A549 (cell line): ENCODE measurements around the gene TREH.

Source experiments
- MAFK ChIP-seq: fragments of 450-650 bp; IDR thresholded peaks from 2 replicates; pipeline ENCODE4 v1.6.1; 2014; ENCODE audit not compliant: partially characterized antibody
- TF ChIP-seq, protein P1 (sequence below): fragments of >200 bp; sonication (Bioruptor Twin); formaldehyde crosslinking; IDR thresholded peaks from 3 replicates; pipeline ENCODE4 v1.5.1; 2016

DNA sequence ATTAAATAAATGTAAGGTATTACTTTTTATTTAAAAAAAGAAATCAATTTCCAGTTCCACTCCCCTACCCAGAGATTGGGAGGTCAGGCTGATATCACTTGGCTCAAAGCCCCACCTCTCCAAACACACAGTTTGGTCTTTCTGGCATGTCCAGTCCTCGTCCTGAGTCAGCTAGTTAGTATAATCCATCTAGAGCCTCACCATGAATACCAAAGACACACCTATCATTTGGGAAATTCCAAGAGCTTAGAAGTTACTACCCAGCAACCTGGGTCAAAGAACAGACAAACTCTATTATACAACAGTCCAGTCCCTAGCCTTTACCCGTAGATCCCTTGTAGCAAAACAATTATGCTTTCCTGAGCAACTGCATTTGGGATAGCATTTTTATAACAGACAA lies 9.4 kb downstream of the TREH start:
- no peak for TF ChIP-seq MAFK
- TF ChIP-seq, protein P1, sequence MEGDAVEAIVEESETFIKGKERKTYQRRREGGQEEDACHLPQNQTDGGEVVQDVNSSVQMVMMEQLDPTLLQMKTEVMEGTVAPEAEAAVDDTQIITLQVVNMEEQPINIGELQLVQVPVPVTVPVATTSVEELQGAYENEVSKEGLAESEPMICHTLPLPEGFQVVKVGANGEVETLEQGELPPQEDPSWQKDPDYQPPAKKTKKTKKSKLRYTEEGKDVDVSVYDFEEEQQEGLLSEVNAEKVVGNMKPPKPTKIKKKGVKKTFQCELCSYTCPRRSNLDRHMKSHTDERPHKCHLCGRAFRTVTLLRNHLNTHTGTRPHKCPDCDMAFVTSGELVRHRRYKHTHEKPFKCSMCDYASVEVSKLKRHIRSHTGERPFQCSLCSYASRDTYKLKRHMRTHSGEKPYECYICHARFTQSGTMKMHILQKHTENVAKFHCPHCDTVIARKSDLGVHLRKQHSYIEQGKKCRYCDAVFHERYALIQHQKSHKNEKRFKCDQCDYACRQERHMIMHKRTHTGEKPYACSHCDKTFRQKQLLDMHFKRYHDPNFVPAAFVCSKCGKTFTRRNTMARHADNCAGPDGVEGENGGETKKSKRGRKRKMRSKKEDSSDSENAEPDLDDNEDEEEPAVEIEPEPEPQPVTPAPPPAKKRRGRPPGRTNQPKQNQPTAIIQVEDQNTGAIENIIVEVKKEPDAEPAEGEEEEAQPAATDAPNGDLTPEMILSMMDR = no peak
